H9 (cell line): Measurements from ENCODE around the gene NOTUM. TPM values are rescaled to one million over a fixed set of nuclear protein-coding genes. Genes with fewer than 3 reads are reported as not detected.
A peak's percentile ranks its signal among the peaks of the same experiment; 100 is the strongest.

Experiments
- DNase-seq: peaks from one replicate; pipeline ENCODE4 v3.0.0-alpha.2; 2017
- H2AFZ ChIP-seq: one replicate; pipeline ENCODE4 v1.6.1; 2013; ENCODE audit warnings: mild to moderate bottlenecking, low read length, control low read depth, moderate library complexity
- H2AK5ac ChIP-seq: 2 replicates; pipeline ENCODE4 v1.6.1; 2013; ENCODE audit warnings: low read length, control low read depth, mixed read lengths; ENCODE audit not compliant: insufficient read length
- H2BK120ac ChIP-seq: one replicate; pipeline ENCODE4 v1.6.1; 2013; ENCODE audit warnings: low read depth, mild to moderate bottlenecking, low read length, control low read depth, inconsistent platforms; ENCODE audit not compliant: poor library complexity, severe bottlenecking
- H2BK12ac ChIP-seq: 2 replicates; pipeline ENCODE4 v1.6.1; 2013; ENCODE audit warnings: low read length, control low read depth, mixed read lengths, low read depth; ENCODE audit not compliant: insufficient read length
- H2BK15ac ChIP-seq: 2 replicates; pipeline ENCODE4 v1.6.1; 2013; ENCODE audit warnings: low read depth, low read length, control low read depth
- H2BK20ac ChIP-seq: one replicate; pipeline ENCODE4 v1.6.1; 2013; ENCODE audit warnings: low read depth, mild to moderate bottlenecking, low read length, control low read depth, inconsistent platforms; ENCODE audit not compliant: poor library complexity, severe bottlenecking
- H2BK5ac ChIP-seq: 2 replicates; pipeline ENCODE4 v1.6.1; 2013; ENCODE audit warnings: low read length, control low read depth, mixed read lengths; ENCODE audit not compliant: insufficient read length
- H3K14ac ChIP-seq: 2 replicates; pipeline ENCODE4 v1.6.1; 2013; ENCODE audit warnings: low read length, control low read depth; ENCODE audit not compliant: insufficient read depth
- H3K18ac ChIP-seq: 2 replicates; pipeline ENCODE4 v1.6.1; 2013; ENCODE audit warnings: low read depth, mild to moderate bottlenecking, mixed read lengths, low read length, control low read depth; ENCODE audit not compliant: insufficient read length
- H3K23ac ChIP-seq: 2 replicates; pipeline ENCODE4 v1.6.1; 2013; ENCODE audit warnings: low read length, control low read depth, mixed read lengths, low read depth; ENCODE audit not compliant: insufficient read length
- H3K23me2 ChIP-seq: 2 replicates; pipeline ENCODE4 v1.6.1; 2013; ENCODE audit warnings: low read depth, mild to moderate bottlenecking, mixed read lengths, low read length, control low read depth; ENCODE audit not compliant: insufficient read length, poor library complexity, severe bottlenecking
- H3K27ac ChIP-seq: 2 replicates; pipeline ENCODE4 v1.5.1; 2013; ENCODE audit warnings: low read length, control low read depth, mixed read lengths, low read depth; ENCODE audit not compliant: insufficient read length
- H3K27me3 ChIP-seq: 2 replicates; pipeline ENCODE4 v1.6.1; 2013; ENCODE audit warnings: low read length, control low read depth, inconsistent platforms; ENCODE audit not compliant: insufficient read depth
- H3K4ac ChIP-seq: 2 replicates; pipeline ENCODE4 v1.6.1; 2013; ENCODE audit warnings: low read depth, mild to moderate bottlenecking, control low read depth, inconsistent platforms, low read length, moderate library complexity
- H3K4me1 ChIP-seq: 2 replicates; pipeline ENCODE4 v1.6.1; 2013; ENCODE audit warnings: low read length, control low read depth, inconsistent platforms; ENCODE audit not compliant: insufficient read depth
- H3K4me2 ChIP-seq: 2 replicates; pipeline ENCODE4 v1.6.1; 2013; ENCODE audit warnings: low read length, control low read depth, mixed read lengths; ENCODE audit not compliant: insufficient read length, insufficient read depth
- H3K56ac ChIP-seq: 2 replicates; pipeline ENCODE4 v1.6.1; 2013; ENCODE audit warnings: low read depth, mild to moderate bottlenecking, mixed read lengths, low read length, control low read depth; ENCODE audit not compliant: insufficient read length
- H3K79me1 ChIP-seq: 2 replicates; pipeline ENCODE4 v1.6.1; 2013; ENCODE audit warnings: low read depth, mild to moderate bottlenecking, moderate library complexity, low read length, control low read depth, inconsistent platforms; ENCODE audit not compliant: insufficient read depth, poor library complexity, severe bottlenecking
- H3K79me2 ChIP-seq: 2 replicates; pipeline ENCODE4 v1.6.1; 2013; ENCODE audit warnings: low read length, control low read depth, inconsistent platforms; ENCODE audit not compliant: insufficient read depth
- H3K9ac ChIP-seq: 2 replicates; pipeline ENCODE4 v1.6.1; 2013; ENCODE audit warnings: low read length, control low read depth, mixed read lengths; ENCODE audit not compliant: insufficient read length; ENCODE audit errors: extremely low read depth
- H3K9me3 ChIP-seq: one replicate; pipeline ENCODE4 v1.6.1; 2013; ENCODE audit warnings: low read depth, low read length, inconsistent platforms; ENCODE audit not compliant: control insufficient read depth
- H3T11ph ChIP-seq: one replicate; pipeline ENCODE4 v1.6.1; 2013; ENCODE audit warnings: mild to moderate bottlenecking, low read length, control low read depth, inconsistent platforms
- H4K20me1 ChIP-seq: one replicate; pipeline ENCODE4 v1.6.1; 2013; ENCODE audit not compliant: control insufficient read depth, insufficient read length, insufficient read depth
- H4K5ac ChIP-seq: 2 replicates; pipeline ENCODE4 v1.6.1; 2013; ENCODE audit warnings: low read depth, mild to moderate bottlenecking, mixed read lengths, low read length, control low read depth; ENCODE audit not compliant: insufficient read length
- H4K8ac ChIP-seq: replicated peaks from 2 replicates; pipeline ENCODE4 v1.6.1; 2013; ENCODE audit warnings: low read length, control low read depth, mixed read lengths, low read depth; ENCODE audit not compliant: insufficient read length
- H4K91ac ChIP-seq: 2 replicates; pipeline ENCODE4 v1.6.1; 2013; ENCODE audit warnings: low read depth, mild to moderate bottlenecking, moderate library complexity, mixed read lengths, low read length, control low read depth; ENCODE audit not compliant: insufficient read length
- H3K27ac Mint-ChIP-seq, 3 experiments: 2 replicates in 2 of 3; 3 replicates in 1 of 3; pipeline ENCODE4 v1.8.0; 2020 to 2021; ENCODE audit warnings: mixed read lengths in 3 of 3, mild to moderate bottlenecking in 1 of 3, moderate library complexity in 1 of 3
- H3K27me3 Mint-ChIP-seq: 2 replicates; pipeline ENCODE4 v1.8.0; 2021; ENCODE audit warnings: low read depth, mild to moderate bottlenecking, moderate library complexity, mixed read lengths
- H3K36me3 Mint-ChIP-seq, 3 experiments: 2 replicates in 2 of 3; 3 replicates in 1 of 3; pipeline ENCODE4 v1.8.0; 2020 to 2021; ENCODE audit warnings: low read depth in 3 of 3, mixed read lengths in 3 of 3; ENCODE audit not compliant: insufficient read depth in 1 of 3
- H3K4me1 Mint-ChIP-seq, 2 experiments: 2 replicates each; pipeline ENCODE4 v1.8.0; 2020; ENCODE audit warnings: mixed read lengths in 2 of 2
- H3K4me3 Mint-ChIP-seq, 2 experiments: 2 replicates in 1 of 2; 3 replicates in 1 of 2; pipeline ENCODE4 v1.8.0; 2020 to 2021; ENCODE audit warnings: mild to moderate bottlenecking in 2 of 2, mixed read lengths in 2 of 2, moderate library complexity in 1 of 2
- H3K9me3 Mint-ChIP-seq, 2 experiments: 2 replicates in 1 of 2; 3 replicates in 1 of 2; pipeline ENCODE4 v1.8.0; 2020; ENCODE audit warnings: mild to moderate bottlenecking in 2 of 2, mixed read lengths in 2 of 2, moderate library complexity in 1 of 2
- CTCF ChIP-seq: fragments of 200-600 bp; sonication (generic); conservative IDR thresholded peaks from 3 replicates; pipeline ENCODE4 v1.8.0; 2021; ENCODE audit warnings: antibody characterized with exemption, mild to moderate bottlenecking
- WGBS: extraction: QIAGEN DNeasy Blood & Tissue Kit; methylation state at CpG from one replicate; pipeline ENCODE4 v1.1.7; 2013; ENCODE audit warnings: missing lambda C conversion rate, low lambda C conversion rate, mixed read lengths; ENCODE audit not compliant: insufficient read length; ENCODE audit errors: extremely low coverage; 5-methylcytosine and 5-hydroxymethylcytosine counted together
- total RNA-seq: library from RNA; stranded (reverse); gene quantifications from 2 replicates; pipeline ENCODE4 v1.2.1, GENCODE V29; 2021

Gene NOTUM
- total RNA-seq, 1 experiment from 2014 or later, result 2.1 TPM

GRCh38 chr17:81941484-81942166, 19.4 kb downstream of the NOTUM start:
- no peak overlapping the region for H2AFZ ChIP-seq
- Mint-ChIP-seq H3K4me3 (peak overlapping the region; percentile 24 to 42; a peak in 2 of 5 replicates), H3K9me3 (no peaks in the 10 kb centered on the region), H3K27me3 (peaks cover 76% of the 10 kb centered on the region), H3K4me1 (peaks cover 9 to 20% of the 10 kb centered on the region in 2 experiments), H3K27ac (no peak overlapping the region), H3K36me3 (no peaks in the 10 kb centered on the region)
- H3T11ph ChIP-seq, result no peak overlapping the region
- no peaks in the 10 kb centered on the region for H3K27me3 ChIP-seq
- H2BK12ac ChIP-seq, result no peak overlapping the region
- TF ChIP-seq CTCF, result no peak
- H3K18ac ChIP-seq, result no peak overlapping the region
- H3K4me2 ChIP-seq, result peak overlapping the region; percentile 17
- H4K20me1 ChIP-seq, result no peaks in the 10 kb centered on the region
- no peak overlapping the region for H4K5ac ChIP-seq
- no peak overlapping the region for H3K23ac ChIP-seq
- H3K9ac ChIP-seq, result no peak overlapping the region
- no peak overlapping the region for H3K14ac ChIP-seq
- no peaks in the 10 kb centered on the region for H3K9me3 ChIP-seq
- H2BK5ac ChIP-seq, result no peak overlapping the region
- H3K79me1 ChIP-seq, result no peaks in the 10 kb centered on the region
- H3K27ac ChIP-seq, result no peak overlapping the region
- H3K79me2 ChIP-seq, result peaks cover under 1% of the 10 kb centered on the region; the same call in 1 of the 2 replicates
- H3K4ac ChIP-seq, result no peak overlapping the region
- H2BK15ac ChIP-seq, result no peak overlapping the region
- no CpG with 5 or more reads among the region's 30 CpGs for WGBS
- no peak overlapping the region for H2AK5ac ChIP-seq
- H3K56ac ChIP-seq, result no peak overlapping the region
- no peak overlapping the region for H4K8ac ChIP-seq
- DNase-seq, result peak; percentile 66
- H3K4me1 ChIP-seq, result no peaks in the 10 kb centered on the region; the same call in 1 of the 2 replicates
- H4K91ac ChIP-seq, result no peak overlapping the region
- H3K23me2 ChIP-seq, result peaks cover 4% of the 10 kb centered on the region
- no peak overlapping the region for H2BK20ac ChIP-seq
- H2BK120ac ChIP-seq, result no peak overlapping the region
